Nephron (organoid): ENCODE data around the gene SMIM45.
"Not testable (repeated sequence)": the region's sequence is repeated elsewhere in the genome, so short reads cannot be mapped to it uniquely, and the experiment has no call there.

Experiments
- H3K27ac Mint-ChIP-seq, 3 experiments: 2 replicates each; pipeline ENCODE4 v1.8.0; 2020; ENCODE audit warnings: mixed read lengths in 3 of 3, mild to moderate bottlenecking in 2 of 3, moderate library complexity in 1 of 3
- H3K27me3 Mint-ChIP-seq: 2 replicates; pipeline ENCODE4 v1.8.0; 2021; ENCODE audit warnings: low read depth, mild to moderate bottlenecking, moderate library complexity, mixed read lengths
- H3K36me3 Mint-ChIP-seq: 2 replicates; pipeline ENCODE4 v1.8.0; 2020; ENCODE audit warnings: low read depth, mixed read lengths
- H3K4me1 Mint-ChIP-seq: 2 replicates; pipeline ENCODE4 v1.8.0; 2020; ENCODE audit warnings: mixed read lengths
- H3K4me3 Mint-ChIP-seq, 3 experiments: 2 replicates each; pipeline ENCODE4 v1.8.0; 2020; ENCODE audit warnings: mild to moderate bottlenecking in 3 of 3, mixed read lengths in 3 of 3, moderate library complexity in 2 of 3
- H3K9me3 Mint-ChIP-seq: 2 replicates; pipeline ENCODE4 v1.8.0; 2020; ENCODE audit warnings: mixed read lengths
- TF ChIP-seq, protein P1 (sequence below), 3 experiments: fragments of 200-600 bp; sonication (generic); IDR thresholded peaks; one replicate each; pipeline ENCODE4 v1.5.0; 2021; ENCODE audit warnings: antibody characterized with exemption in 3 of 3; ENCODE audit not compliant: unreplicated experiment in 3 of 3

Gene SMIM45

DNA sequence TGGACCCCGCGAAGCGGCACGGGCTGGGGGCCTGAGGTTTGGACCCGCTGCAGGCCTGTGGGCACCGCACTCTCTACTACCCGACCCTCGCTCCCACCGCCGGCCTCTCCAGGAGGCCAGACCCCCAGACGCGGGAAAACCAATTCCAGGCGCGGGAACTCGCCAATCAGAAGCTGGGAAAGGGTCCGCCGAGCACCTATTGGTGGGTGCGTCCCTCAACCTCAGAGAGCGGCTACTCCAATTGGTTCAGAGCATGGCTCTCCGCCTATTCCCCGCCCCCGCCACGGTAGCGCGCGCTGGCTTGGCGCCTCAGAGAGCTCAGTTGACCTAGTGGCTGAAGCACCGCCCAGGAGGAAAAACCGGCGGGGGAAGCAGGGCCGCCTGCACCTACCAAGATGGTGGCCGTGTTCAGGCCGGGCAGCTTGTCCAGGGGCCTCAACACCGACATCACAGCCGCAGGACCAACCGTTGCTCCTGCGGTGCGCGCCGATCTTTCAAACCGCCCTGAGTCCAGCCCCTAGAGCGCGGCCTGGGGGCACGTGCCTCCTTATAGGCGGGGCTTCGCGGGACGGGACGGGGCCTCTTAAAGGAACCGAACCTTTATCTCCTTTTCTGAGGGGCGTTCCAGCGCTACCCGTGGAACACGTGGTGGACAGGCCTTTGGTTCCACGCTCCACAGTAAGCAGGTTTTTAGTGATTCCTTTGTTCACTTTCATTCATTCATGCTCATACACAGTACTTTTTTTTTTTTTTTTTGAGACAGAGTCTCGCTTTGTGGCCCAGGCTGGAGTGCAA lies 5.1 kb upstream of the SMIM45 start, which contains the start of gene CENPM:
TSS of gene CENPM (minus strand) at position 524 of the 795 bp plus-strand sequence. CDS start at position 448, 76 bp downstream.
- TF ChIP-seq, protein P1, sequence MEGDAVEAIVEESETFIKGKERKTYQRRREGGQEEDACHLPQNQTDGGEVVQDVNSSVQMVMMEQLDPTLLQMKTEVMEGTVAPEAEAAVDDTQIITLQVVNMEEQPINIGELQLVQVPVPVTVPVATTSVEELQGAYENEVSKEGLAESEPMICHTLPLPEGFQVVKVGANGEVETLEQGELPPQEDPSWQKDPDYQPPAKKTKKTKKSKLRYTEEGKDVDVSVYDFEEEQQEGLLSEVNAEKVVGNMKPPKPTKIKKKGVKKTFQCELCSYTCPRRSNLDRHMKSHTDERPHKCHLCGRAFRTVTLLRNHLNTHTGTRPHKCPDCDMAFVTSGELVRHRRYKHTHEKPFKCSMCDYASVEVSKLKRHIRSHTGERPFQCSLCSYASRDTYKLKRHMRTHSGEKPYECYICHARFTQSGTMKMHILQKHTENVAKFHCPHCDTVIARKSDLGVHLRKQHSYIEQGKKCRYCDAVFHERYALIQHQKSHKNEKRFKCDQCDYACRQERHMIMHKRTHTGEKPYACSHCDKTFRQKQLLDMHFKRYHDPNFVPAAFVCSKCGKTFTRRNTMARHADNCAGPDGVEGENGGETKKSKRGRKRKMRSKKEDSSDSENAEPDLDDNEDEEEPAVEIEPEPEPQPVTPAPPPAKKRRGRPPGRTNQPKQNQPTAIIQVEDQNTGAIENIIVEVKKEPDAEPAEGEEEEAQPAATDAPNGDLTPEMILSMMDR (IDR thresholded peaks at IDR 0.05; ENCODE audit: unreplicated experiment in 3 of 3), result no peak
- Mint-ChIP-seq H3K27me3 (no peaks in the 10 kb centered on the region), H3K4me3 (peak within 1 kb of the TSS; percentile 91 to 95 (median 93)), H3K27ac (peak within 1 kb of the TSS; percentile 78 to 91 (median 86)), H3K4me1 (peaks cover 21% of the 10 kb centered on the region), H3K9me3 (no peaks in the 10 kb centered on the region), H3K36me3 (peaks cover 10% of the 10 kb centered on the region)

DNA sequence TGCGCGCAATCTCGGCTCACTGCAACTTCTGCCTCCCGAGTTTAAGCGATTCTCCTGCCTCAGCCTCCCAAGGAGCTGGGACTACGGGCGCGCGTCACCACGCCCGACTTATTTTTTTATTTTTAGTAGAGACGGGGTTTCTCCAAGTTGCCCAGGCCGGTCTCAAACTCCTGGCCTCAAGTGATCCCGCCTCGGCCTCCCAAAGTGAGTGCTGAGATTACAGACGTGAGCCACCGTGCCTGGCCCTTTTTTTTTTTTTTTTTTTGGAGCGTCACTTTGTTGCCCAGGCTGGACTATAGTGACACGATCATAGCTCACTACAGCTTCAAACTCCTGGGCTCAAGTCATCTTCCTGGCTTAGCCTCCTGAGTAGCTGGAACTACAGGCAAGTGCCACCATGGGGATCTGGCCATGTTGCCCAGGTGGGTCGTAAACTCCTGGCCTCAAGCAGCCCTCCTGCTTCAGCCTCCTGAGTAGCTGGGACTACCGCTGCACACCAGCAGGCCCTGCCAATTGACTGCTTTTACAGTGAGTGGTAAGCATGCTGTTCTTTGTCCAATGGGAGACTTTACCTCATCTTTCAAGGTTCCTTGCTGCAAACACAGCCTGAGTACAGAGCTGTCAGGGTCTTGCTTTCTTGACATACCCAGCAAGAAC lies 4.4 kb upstream of the SMIM45 start:
- no peaks in the 10 kb centered on the region for H3K9me3 Mint-ChIP-seq
- H3K27ac Mint-ChIP-seq, result peak overlapping the region; percentile 78 to 91 (median 86)
- H3K4me3 Mint-ChIP-seq, result peak overlapping the region; percentile 91 to 95 (median 93)
- TF ChIP-seq, protein P1 (IDR thresholded peaks at IDR 0.05; ENCODE audit: unreplicated experiment in 3 of 3), result no peak
- peaks cover 21% of the 10 kb centered on the region for H3K4me1 Mint-ChIP-seq
- H3K36me3 Mint-ChIP-seq, result peaks cover 8% of the 10 kb centered on the region
- H3K27me3 Mint-ChIP-seq, result no peaks in the 10 kb centered on the region

DNA sequence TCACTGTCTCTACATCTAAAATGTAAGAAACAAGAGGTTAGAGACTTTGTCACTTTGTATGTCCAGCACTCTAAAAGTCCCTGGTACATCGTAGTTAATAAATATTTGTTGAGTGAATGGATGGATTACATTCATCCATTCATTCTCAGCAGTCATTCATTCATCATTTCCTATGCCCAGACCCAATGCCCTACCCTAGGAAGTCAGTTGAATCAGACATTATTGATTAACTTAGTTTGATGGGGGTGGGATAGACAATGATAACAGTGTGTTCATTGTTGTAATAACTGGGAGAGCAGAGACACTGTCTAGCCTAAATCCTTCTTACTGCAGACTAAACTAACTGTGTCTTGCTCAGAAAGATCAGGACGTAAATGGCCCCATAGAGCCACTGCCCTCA lies 3.8 kb upstream of the SMIM45 start:
- Mint-ChIP-seq H3K4me1 (peaks cover 21% of the 10 kb centered on the region), H3K9me3 (no peaks in the 10 kb centered on the region), H3K27ac (peak overlapping the region in 1 of 3 experiments; percentile 46), H3K36me3 (peaks cover 8% of the 10 kb centered on the region), H3K4me3 (peak overlapping the region in 2 of 3 experiments; percentile 91 to 95), H3K27me3 (no peaks in the 10 kb centered on the region)
- TF ChIP-seq, protein P1 (IDR thresholded peaks at IDR 0.05; ENCODE audit: unreplicated experiment in 3 of 3), result no peak

DNA sequence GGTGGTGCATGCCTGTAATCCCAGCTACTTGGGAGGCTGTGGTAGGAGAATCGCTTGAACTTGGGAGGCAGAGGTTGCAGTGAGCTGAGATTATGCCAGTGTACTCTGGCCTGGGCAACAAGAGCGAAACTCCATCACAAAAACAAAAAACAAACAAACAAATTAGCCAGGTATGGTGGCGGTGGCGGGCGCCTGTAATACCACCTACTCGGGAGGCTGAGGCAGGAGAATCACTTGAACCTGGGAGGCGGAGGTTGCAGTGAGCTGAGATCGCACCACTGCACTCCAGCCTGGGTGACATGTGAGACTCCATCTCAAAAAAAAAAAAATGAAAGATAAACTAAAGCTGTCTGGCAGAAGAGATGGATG lies 3.0 kb upstream of the SMIM45 start:
- not testable (repeated sequence) for H3K36me3 Mint-ChIP-seq, H3K9me3 Mint-ChIP-seq, H3K27me3 Mint-ChIP-seq, H3K4me3 Mint-ChIP-seq
- H3K4me1 Mint-ChIP-seq, result peaks cover 21% of the 10 kb centered on the region
- H3K27ac Mint-ChIP-seq, result peak overlapping the region; percentile 29 to 78 (median 43)

DNA sequence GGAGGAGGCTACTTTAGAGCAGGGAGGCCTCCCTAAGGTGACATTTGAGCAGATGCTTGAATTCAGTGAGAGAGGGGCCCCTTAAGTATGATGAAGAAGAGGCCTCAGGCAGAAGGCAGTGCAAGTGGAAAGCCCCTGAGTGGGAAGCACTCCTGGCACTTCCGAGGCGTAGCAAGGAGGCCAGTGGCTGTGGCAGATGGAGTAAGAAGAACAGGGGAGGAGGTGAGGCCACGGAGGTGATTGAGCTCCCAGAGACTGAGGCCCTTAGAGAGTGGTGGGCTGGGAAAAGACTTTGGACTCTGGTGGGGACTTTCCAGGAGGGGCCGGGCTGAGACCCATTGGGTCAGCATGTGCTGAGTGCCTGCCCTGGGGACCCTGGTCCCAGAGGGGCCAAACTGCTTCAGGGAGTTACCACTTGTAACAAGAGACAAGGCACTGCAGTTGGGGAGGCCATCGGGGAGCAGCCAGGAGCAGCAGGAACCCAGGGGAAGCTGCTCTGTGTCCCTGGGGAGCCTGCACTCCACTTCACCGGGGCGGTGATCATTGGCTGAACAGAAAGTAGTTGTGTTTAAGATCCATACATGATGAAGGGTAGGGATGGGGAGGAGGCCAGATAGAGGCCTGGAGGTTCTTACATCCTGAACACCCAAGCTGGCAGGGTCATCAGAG lies 2.5 kb upstream of the SMIM45 start:
- TF ChIP-seq, protein P1 (IDR thresholded peaks at IDR 0.05; ENCODE audit: unreplicated experiment in 3 of 3), result no peak
- Mint-ChIP-seq H3K36me3 (peaks cover 4% of the 10 kb centered on the region), H3K9me3 (no peaks in the 10 kb centered on the region), H3K27me3 (no peaks in the 10 kb centered on the region), H3K27ac (peak overlapping the region; percentile 29 to 78 (median 43)), H3K4me1 (peaks cover 21% of the 10 kb centered on the region), H3K4me3 (peak overlapping the region in 1 of 3 experiments; percentile 24)

DNA sequence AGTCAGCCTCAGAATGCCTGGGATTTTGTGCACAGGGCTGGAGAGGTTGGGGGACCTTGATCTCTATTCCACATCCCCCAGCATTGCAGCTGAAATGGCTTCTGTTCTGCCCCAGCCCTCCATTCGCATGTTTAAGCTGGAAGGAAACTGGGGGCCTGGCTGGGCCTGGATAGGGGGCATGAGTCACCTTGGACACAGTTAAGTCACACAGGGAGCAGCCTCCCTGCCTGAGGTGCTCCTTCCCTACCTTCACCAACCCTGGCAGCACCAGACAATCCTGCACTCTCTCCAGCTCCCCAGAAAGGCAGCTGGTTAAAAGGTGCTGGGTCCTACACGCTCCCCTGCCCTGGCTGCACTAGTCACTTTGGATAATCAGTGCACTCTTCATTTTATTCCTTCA lies 763 bp downstream of the SMIM45 start:
- H3K27ac Mint-ChIP-seq, result no peak overlapping the region
- H3K9me3 Mint-ChIP-seq, result no peaks in the 10 kb centered on the region
- H3K36me3 Mint-ChIP-seq, result no peaks in the 10 kb centered on the region
- peaks cover 10% of the 10 kb centered on the region for H3K4me1 Mint-ChIP-seq
- H3K4me3 Mint-ChIP-seq, result no peak overlapping the region
- TF ChIP-seq, protein P1 (IDR thresholded peaks at IDR 0.05; ENCODE audit: unreplicated experiment in 3 of 3), result no peak
- peaks cover 3% of the 10 kb centered on the region for H3K27me3 Mint-ChIP-seq
